GM18499 (cell line): ENCODE data around the gene NCAPD2.
"Not testable (repeated sequence)": the region's sequence is repeated elsewhere in the genome, so short reads cannot be mapped to it uniquely, and the experiment has no call there.

Experiments
- ATAC-seq: cut with Tn5 transposase; IDR thresholded peaks from one replicate; pipeline ENCODE4 v1.9.1; 2021; ENCODE audit warnings: moderate number of reproducible peaks; ENCODE audit not compliant: insufficient read depth, unreplicated experiment

The NCAPD2 gene

DNA sequence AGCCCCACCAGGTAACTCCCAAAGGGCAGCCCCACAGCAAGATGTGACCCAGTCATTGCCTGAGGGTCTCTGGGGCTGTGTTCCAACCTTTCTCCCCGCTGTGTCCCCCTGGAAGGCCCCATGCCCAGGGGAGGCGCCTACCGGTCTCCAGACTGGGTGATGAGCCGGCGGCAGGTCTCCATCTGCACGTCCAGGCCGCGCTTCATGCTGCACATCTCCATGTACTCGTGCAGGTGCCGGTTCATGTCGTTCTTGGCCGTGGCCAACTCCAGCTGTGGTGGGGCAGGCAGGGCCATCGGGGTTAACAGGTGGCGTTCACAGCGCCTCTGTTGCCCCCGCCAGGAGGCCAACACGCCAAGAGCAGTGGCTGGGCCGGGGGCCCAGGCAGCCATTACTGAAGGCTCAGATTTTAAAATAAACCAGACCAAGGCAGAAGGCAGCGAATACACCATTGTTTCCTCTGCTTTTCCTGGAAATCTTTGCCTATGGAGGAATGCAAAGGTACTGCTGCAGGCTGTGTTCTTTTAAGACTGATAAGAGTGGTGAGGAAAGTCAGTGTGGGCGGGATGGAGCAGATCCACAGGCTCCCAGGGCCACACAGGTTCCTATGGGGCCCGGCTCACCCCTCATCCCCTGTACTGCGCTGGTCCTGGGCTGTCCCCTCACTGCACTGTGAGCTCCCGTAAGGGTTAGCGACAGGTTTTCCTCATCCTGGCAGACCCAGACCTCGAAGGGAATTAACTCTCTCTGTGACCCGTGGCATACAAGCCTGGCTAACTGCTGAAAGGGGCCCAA is 47.7 kb downstream of the NCAPD2 start:
- ATAC-seq, result no peak

DNA sequence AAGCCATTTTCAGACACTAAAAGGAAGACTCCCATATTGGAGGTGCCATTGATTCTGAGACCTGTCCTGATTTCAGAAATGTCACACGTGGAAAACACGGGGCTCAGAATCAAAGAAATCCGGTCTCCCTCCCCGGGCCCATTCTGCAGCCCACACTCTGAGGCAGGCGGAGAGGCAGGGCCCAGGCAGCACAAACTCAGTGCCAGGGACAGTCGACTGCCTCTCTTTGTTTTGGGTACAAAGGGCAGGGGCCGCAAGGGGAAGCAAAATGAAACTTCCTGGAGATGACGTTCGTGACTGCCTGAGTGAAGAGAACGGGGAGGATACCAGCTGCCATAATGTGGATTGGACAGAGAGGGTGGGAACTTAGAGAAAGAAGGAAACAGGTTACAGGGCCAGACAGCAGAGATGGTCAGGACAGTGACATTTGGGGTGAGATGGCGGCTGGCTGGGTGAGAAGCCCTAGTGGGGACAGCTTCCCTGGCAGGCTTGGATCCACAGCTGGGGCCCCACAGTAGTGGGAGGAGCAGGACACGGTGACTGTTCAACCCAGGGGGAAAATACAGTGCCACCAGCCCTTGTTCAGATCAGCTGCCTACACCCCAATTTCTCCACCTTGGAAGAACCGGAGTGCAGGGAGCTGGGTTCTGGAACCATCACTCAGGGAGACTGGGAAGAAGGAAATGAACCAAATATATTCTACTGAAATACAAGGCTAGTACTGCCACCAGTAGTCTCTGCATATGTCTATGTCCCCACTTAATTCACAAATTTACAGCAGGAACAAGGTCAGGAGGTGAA is 48.5 kb downstream of the NCAPD2 start:
- ATAC-seq, result no peak

DNA sequence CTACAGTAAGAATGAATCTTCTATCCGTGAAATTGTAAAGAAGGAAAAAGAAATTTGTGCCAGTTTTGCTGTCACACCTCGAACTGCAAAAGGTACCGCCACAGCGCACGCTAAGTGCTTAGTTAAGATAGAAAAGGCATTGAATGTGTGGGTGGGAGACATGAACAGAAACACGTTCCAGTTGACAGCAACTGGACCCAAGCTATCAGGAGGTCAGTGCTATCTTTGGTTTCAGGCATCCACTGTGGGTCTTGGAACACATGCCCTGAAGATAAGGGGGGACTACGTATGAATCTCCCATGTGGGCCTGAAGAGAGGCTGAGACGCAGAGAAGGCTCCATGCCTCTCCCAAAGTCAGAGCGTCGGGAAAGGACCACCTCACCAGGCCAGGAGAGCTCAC is 52.1 kb downstream of the NCAPD2 start:
- ATAC-seq, result no peak

DNA sequence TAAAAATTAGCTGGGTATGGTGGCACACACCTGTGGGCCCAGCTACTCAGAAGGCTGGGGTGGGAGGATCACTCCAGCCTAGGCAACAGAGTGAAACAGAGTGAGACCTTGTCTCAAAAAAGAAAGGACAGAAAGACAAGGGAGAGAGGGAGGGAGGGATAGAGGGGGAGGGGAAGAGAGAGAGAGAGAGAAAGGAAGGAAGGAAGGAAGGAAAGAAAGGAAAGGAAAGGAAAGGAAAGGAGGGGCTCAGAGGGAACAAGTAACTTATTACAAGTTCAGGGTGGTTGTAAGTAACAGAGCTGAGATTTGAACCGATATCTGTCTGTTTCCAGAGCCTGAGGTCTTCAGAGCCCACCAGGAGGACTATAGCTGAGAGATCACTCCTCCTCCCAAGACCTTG is 53.7 kb downstream of the NCAPD2 start:
- no peak for ATAC-seq

DNA sequence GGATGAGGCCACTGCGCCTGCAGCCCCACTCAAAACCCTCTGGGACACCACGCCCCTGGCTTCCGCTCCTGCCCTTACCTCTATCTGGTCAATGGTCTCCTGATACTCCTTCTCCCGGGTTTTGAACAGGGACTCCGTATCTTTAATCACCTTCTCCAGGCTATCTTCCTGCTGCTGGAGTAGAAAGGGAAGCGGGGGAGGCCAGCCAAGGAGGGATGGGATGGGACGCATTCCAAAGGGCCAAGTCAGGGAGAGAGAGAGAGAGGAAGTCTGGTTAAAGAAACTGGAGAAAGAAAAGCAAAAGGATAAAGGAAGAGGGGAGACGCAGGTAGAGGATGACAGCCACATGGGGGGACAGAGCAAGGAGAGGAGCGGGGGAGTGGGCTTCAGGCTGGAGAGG is 54.1 kb downstream of the NCAPD2 start:
- no peak for ATAC-seq

DNA sequence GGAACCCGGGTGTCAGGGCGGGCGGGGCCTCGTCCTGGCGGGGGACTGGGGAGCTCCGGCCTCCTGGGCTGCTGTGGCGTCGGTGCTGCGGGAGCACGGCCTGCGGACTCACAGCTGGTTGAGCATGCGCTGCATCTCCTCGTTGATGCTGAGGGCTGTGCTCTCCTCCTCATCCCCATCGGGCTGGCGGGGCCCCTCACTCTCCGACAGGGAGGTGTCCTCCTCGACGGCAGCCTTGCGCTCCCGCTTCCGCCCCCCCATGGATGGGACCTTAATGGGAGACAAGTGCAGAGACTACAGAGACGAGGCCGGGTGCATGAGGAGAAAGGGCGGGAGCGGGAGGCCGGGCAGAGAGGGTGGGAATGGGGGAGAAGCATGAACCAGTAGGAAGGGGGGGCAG is 54.7 kb downstream of the NCAPD2 start:
- ATAC-seq, result no peak

DNA sequence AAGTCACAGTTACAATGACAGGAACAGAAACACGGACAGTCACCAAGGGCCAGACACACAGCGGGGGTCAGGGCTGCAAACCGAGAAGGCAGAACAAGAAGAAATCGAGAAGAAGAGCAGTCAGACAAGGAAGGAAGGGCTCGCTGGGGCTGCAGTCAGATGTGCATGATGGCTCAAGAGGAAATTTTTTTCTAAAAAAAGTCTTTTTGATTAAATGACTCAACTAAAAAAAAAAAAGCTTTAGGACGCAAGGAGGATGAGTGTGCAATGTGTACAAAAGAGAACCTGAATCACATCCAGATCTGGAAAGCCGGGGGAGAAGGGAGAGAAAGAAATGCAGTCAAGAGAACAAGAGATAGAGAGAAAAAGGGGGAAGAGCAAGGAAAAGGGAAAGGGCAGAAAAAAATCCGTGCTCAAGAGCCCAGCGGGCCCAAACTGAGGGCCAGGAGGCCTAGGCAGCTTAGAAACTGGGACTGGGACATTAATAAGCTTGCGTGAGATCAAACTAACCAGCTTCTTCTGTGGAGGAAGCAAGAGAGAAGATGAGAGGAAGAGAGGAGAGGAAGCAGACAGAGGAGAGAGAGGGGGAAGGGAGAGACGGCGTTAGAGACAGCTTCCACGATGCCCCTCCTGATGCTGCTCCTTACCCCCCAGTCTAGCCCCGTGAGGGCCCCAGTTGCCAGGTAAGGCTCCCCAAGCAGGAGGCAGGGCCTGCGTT is 55.2 kb downstream of the NCAPD2 start:
- no peak for ATAC-seq

DNA sequence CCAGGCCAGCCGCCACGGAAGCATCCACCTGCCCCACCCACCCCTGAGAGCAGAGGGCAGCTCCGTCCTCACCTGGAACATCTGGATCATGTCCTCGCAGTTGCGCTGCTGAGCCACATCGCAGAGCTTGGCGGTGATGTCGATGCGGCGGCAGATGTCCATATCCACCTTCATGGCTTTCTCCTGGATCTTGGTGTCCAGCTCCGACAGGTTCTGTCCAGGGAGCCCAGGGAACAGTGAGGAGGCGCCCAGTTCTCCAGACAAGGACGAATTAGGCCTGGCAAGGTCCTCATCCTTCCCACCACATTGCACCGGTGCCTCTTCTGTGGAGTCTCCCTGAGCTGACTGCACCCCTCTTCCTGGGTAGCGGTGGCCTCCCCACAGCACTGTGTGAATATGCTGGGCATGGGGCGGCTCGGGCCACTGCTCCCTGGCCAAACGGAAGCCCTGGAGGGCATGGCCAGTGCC is 55.8 kb downstream of the NCAPD2 start:
- ATAC-seq, result no peak

DNA sequence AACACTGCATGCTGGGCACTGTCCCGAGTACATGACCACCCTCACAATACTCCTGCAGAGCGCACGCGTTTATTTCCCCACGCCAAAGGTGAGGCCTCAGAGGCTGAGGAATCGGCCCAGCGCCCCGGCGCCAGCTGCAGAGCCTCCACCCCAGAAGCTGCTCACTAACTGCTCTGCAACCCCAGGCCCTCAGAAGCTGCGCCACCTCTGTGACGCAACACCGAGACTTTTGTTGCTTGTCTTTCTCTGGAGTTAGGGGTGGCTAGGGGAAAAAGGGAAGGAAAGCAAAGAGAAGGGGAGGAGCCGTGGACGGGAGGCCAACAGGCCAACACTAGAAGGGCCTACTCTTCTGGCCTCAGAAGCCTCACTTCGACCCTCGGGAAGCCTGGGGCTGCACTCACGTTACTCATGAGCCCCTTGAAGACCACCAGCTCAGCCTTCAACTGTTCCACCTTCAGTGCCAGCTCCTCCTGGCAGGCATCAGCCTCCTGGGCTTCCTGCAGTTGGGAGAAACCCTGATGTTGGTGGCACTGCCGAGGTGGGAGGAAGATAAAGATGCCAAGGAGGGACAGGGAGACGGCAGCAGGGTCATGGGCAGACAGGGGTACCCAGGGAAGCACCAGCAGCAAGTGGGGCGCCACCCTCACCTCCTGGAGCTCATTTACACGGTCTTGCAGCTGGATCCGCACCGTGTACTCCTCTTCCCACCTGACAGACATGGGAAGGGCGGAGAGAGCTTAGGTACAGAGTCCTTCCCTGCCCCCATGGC is 56.6 kb downstream of the NCAPD2 start:
- ATAC-seq, result no peak

DNA sequence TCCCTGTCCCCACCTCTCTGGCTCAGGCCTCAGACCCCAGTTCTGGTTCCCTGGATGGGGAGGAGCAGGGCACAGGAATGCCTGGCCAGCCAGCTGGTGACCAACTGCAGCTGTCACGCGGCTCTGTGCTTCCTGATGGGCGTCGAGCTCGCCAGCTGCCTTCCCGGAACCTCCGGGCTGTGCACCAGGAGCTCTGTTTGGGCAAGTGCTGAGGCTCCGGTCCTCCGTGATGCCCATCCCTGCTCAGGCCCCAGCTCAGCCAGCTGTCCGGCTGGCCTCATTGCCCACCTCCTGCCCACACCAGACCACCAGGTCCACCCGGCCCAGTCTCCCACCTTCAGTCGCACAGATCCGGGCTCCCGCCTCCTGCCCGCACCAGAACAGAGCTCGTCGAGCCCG is 57.2 kb downstream of the NCAPD2 start:
- ATAC-seq, result no peak

DNA sequence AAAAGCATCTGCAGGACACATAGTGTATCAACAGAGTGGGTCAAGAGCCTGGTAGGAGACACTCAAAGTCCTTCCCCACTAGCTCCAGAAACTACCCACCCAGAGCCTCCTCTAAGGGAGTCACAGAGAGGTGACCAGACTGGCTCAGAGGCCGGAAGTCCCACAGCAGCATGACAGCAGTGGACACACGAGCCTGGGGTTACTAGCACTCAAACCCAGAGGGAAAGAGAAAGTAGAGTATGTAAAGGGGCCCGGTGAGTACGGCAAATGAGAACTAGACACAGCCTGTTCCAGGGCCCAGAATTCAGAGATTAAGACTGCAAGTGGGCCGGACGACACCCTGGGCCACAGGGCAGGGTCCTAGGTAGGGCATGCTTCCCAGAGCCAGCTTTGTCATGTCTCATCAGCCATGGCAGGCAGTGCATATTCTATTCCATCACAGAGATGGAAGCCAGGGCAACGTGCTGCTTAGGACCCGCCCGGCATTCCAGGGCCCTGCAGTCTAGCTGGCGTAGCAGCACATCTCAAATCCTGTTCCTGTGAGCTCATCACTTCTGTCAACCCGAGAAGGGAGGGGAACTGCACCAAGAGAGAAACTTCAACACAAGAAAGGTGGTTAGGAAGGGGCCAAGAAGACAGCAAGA is 57.7 kb downstream of the NCAPD2 start:
- no peak for ATAC-seq

DNA sequence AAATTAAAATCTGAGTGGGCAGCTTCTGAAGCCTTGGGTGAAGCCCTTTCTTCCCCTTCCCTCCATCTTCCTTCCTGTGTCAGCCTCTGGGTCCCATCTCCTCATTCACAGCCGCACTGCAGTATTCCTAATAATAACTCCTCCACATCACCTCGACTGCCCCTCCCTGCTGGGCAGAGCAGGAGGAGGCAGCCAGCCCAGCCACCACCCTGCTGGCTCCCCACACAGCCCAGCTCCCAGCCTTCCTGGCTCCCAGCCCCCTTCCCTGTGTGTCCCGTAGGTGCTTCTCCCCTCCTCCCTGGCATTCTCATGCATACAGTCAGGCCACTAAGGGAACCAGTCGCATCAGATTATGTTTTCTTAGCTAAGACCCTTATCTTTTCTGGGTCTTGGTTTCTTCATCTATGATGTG is 58.2 kb downstream of the NCAPD2 start:
- ATAC-seq, result no peak

DNA sequence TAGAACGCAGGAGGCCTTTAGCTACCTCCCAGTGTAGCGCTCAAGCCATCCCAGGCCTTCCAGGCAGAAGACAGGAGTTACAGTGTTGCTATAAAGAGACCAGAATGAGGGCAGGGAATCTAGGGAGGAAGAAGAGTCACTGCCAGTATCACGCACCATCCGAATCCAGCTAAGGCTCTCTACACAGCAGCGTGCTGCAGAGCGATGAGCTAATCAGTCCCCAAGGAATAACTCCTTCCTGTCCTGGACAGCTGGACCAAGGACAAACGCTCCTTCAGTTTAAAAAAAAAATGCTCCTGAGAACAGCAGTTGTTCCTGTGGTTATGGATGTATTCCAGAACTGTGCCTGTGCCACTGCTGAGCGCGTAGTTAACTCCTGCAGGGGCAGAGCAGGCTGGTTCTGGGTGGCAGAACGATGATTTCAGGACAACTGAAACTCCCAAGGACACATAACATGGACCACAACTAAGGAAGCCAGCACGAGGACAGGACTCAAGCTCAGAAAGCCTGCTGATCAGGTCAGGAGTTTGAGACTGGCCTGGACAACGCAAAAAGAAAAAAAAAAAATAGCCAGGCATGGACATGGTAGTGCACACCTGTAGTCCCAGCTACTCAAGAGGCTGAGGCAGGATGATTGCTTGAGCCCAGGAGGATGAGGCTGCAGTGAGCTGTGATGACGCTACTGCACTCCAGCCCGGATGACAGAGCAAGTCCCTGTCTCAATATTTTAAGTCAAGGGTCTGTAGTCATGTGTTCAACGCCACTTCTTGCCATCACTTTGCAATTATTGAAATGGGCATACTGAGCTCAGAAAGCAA is 59.4 kb downstream of the NCAPD2 start:
- no peak for ATAC-seq

DNA sequence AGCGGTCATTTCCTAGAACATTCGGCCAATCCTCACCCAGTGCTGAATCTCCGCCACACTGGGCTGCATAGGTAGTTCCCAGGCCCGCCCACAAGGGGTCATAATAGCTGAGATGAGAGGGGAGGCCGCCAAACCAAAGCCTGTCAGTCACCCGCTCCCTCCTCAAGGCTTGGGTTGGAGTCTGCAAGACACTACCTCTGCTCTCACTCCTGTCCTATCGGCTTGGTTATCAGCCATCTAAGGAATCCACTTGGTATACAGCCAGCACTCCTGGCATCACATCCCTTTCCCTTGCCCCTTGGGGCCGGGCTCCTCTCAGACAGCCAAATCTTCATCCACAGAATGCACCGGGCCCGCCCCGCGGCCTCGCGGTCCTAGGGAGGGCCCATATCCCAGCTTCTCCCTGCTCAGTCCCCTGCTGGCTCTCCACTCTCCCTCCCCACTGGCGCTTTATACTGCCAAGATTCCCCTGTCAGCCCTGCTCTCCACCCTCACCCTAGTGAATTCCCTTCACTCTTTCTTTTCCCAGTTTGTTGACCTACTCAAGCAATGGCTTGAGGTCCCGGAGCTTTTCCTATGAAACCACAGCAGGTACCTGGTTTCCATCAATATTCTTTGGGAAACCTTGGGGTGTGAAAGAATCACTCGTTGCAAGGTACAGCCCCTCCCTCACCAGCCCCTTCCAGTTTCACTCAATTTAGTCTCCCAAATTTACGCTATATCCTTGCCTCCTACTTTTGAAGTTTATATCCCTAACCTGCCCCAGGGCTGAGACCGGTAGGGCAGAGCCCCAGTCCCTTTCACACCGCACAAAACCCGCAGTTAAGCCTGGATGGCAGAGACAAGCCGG is 60.5 kb downstream of the NCAPD2 start:
- ATAC-seq, result peak; percentile 44

DNA sequence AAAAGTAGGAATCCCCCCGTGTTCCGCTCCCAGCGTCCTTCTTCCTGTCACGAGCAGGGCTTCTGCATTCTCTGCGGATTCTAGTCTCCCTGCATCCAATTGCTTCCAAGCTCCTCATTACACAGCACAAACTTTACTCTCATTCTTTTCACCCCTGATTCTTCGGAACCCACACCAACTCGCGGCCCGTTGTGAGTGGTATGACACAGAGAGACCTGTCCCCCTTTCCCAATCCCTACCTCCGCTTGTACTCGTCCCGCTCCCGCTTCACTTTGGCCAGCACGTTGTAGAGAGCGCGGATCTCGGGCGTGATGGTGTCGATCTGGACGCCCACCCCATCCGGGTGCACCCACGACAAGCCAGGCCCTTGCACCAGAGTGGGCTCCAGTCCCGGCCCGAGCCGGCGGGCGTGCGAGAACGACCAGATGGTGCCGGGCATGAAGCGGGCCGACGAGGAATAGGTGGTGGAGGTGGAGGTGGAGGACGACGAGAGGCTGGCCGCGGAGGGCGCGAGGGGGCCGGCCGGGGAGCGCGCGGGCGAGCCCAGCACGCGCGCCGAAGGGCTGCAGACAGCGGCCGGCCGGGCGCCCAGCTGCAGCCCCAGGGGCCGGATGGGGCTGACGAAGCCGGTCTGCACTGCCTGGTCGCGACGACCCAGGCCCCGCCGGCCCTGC is 61.3 kb downstream of the NCAPD2 start:
- no peak for ATAC-seq

DNA sequence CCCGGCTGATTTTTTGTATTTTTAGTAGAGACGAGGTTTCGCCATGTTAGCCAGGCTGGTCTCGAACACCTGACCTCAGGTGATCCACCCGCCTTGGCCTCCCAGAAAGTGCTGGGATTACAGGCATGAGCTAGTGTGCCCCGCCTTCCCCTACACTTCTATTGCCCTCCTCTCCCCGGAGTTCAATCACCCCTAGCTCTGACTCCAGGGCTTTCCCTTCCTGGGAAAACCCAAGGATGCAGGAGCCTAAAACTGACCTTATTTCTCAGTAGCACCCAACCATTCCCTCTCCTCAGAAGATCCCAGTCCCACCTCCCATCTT is 62.6 kb downstream of the NCAPD2 start:
- not testable (repeated sequence) for ATAC-seq

DNA sequence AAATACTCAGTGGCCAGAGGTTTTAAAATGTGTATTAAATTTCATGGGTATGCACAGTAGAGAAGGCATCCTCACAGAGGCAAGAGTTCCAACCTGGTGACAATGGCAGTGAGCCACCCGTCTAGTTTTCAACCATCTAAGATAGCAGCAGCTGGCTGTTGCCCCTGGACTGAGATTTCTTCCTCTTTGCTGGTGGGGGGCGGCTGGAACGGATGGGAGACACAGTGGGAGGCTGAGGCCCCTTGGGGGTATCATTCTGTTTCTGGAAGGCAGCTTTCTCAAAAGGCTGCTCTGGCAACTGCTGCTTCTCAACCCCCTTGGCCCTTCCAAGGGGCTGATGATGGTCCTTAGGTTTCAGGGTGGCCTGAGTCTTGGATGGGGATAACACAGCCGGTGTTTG is 63.0 kb downstream of the NCAPD2 start:
- ATAC-seq, result no peak
